ENCODE measurements around the gene PPT2.

The PPT2 gene, protein sequence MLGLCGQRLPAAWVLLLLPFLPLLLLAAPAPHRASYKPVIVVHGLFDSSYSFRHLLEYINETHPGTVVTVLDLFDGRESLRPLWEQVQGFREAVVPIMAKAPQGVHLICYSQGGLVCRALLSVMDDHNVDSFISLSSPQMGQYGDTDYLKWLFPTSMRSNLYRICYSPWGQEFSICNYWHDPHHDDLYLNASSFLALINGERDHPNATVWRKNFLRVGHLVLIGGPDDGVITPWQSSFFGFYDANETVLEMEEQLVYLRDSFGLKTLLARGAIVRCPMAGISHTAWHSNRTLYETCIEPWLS

GRCh38 chr6:32153564-32154513, at the start of gene PPT2:
TSS of gene PPT2 (plus strand) at chr6:32154141. CDS start at chr6:32154595, 454 bp downstream.
- peak; percentile 37 to 58 (median 38) for DNase-seq

DNA sequence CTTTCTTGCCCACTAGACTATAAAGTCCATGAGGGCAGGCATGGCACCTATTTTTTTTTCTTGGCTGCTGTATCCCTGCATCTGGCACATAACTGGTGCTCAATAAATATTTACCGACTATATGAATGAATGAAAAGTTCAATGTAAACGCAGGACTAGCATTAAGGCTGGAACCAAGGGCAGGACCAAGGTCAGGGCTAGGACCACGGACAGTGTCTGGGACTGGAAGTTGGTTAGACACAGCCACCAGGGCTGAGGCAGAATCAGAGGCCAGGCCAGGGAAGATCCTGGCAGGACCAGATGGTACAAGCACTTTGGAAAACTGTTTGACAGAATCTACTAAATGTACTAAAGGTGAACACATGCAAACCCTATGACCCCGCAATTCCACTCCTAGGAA, 48.5 kb upstream of the PPT2 start:
- peak in 2 of 3 donors; percentile 31 to 42 for DNase-seq

GRCh38 chr6:32107406-32107805, 46.5 kb upstream of the PPT2 start:
- no peak for DNase-seq

GRCh38 chr6:32108094-32108627, 45.8 kb upstream of the PPT2 start:
- no peak for DNase-seq

GRCh38 chr6:32108727-32109113, 45.2 kb upstream of the PPT2 start:
- no peak for DNase-seq

GRCh38 chr6:32109114-32109764, 44.7 kb upstream of the PPT2 start, which contains the start of gene TNXB:
TSS of gene TNXB (minus strand) at chr6:32109338. CDS start at chr6:32098198, 11,140 bp downstream.
- DNase-seq = no peak

- no peak for DNase-seq
Observed at GRCh38 chr6:32109765-32110160, 44.2 kb upstream of the PPT2 start.

DNA sequence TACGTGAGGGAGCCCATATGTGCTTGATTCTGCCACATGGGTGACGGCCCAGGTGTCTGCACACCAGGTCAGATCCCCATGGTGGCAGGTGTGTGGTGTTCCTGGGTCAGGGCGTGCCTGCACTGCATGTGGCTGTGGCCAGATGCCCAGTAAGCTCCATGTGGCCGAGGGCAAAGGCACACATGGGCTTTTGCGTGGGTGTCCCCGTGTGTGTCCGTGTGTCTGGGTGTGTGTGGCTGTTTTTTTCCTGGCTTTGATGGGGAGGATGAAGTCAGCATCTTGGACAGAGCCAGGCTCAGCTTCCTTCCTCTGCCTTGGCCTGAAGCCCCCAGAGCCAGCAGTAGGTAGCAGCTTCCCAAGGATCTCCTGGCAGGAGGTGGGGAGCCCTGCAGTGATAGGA, 43.3 kb upstream of the PPT2 start:
- no peak for DNase-seq

- DNase-seq = no peak
Observed at GRCh38 chr6:32111424-32112066, 42.4 kb upstream of the PPT2 start.

DNA sequence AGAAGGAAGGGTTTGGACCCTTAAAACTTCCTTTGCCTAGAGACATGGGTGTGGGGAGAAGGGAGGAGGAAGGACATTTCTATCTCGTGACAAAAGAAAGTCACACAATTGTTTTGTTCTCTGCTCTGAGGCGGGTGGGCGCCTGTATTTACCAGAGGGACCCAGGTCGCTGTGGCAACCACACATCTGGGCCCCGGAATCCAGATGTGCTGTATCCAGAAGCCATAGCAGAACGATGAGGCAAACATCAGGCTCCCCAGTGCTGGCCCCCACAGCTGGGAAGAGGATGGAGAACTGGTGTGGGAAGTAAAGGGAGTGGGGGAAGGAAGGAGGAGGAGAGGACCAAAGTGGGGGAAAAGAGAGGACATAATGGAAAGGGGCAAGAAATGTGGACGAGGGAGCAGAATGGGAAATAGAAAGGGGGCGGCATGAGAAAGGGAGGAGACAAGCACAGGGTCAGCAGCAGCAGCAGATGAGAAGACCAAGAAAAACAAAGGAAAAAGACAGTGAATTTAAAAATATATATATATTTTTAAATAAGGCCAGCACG, 41.4 kb upstream of the PPT2 start:
- DNase-seq = no peak

DNA sequence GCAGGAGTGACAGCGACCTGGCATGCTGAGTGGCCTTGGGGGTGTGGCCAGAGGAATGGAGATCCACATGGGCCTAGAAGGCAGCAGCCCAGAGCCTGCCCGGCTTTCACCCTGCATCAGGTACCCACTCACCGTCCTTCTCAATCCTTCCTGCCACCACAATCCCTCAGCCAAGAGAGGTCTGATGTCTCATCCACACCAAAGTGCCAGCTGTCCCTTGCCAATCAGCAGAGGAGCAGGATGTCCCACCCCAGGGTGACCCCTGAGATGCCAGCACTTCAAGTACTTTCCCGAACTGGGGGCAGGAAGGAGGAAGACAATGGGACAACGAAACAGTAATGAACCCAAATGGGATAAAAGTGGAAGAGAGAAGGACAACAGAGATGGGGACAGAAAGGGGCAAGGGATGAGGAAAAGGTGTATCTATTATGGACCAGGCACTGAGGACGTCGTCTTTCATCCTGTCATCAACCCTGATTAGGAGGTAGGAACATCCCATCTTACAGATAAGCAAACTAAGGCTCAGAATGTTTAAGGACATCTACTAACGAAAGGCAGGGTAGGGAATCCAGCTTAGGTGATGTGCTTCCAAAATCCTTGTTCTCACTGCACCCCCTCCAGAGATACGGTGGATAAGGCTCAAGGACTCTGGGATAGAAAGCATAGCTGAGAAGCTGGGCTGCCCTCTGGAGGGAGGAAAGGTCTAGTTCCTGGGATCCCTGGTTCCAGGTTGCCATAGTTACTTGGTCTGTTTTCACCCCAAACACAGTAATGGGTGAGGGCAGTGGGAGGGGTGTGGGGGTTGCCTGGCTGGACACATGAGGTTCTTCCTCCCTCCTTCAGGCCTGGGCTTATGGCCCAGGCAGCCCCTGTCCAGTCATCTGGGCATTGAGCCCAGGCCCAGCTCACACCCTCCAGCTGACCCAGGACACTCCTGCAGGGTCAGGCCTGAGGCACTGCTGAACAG, 40.3 kb upstream of the PPT2 start:
- peak in 2 of 3 donors; percentile 10 to 34 for DNase-seq

GRCh38 chr6:32114796-32115195, 39.1 kb upstream of the PPT2 start:
- DNase-seq = no peak

DNA sequence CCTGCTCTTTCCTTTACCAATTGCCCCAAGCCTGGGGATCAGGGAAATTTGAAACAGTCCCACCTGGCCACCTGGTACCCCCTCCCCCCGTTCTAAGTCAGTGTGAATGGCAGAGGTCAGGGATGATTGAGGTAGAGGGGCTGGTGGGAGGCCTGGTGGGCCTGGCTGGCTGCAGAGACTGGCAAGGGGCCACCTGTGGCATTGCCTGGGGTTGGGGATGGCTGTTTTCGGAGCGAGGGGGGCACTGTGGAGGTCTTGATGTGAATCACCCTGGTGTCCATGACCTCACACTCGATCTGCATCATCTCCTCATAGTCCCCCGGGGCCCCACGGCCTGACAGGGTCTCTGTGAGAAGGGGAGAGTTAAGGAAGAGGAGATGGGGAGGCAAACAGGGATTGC, 38.3 kb upstream of the PPT2 start:
- DNase-seq = no peak

DNA sequence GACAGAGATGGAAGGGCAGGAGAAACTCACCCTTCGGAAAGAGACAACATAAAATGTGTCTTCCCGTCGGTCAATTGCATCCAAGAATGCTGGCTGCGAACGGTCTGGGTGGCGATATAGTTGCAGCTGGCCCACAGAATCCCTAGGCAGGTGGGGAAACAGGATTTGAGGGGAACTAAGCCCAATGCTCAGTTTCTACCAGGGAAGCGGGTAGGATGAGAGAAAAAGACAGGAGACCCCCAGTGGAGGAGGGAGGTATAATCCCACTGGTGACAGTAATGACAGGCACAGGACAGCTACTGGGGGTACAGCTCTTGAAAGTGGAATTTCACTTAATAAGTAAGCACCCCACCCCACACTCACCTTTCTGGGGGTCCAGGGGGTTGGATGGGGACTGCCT, 37.3 kb upstream of the PPT2 start:
- DNase-seq = peak in 1 of 3 donors; percentile 20

- no peak for DNase-seq
Observed at GRCh38 chr6:32117461-32117860, 36.5 kb upstream of the PPT2 start.

GRCh38 chr6:32118782-32119628, 34.9 kb upstream of the PPT2 start:
- DNase-seq = peak; percentile 82 to 90 (median 84)

- no peak for DNase-seq
Observed at GRCh38 chr6:32120573-32121059, 33.3 kb upstream of the PPT2 start.

DNA sequence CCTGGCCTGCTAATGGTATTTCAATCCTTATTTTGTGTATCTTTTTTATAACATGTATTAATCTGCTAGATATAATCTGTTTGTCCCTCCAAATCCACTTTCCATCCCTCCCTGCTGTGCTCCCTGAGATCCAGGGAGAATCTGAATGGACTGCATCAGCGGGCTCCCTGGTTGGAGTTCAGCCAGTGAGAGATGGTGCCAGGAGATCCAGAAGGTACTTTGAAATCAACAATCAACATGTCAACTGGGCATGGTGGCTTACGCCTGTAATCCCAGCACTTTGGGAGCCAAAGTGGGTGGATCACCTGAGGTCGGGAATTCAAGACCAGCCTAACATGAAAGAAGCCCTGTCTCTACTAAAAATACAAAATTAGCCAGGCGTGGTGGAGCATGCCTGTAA, 30.3 kb upstream of the PPT2 start:
- no peak for DNase-seq

DNA sequence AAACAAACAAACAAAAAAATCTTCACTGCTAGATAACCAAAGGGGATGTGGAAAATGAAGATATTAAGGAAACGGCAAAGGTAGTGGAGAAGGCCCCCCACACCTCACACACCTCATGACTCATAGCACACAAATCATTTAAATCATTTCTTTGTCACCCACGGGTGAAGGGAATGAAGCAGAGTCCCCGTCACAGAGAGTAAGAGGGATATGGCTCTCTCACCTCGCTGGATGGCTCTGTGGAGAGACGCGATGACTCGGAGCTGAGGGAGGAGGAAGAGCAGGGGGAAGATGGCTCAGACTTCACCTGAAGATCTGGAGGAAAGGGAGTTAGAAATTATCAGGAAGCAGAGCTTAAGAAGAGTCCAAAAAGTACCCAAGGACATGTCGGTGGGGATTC, 27.1 kb upstream of the PPT2 start:
- no peak for DNase-seq

DNA sequence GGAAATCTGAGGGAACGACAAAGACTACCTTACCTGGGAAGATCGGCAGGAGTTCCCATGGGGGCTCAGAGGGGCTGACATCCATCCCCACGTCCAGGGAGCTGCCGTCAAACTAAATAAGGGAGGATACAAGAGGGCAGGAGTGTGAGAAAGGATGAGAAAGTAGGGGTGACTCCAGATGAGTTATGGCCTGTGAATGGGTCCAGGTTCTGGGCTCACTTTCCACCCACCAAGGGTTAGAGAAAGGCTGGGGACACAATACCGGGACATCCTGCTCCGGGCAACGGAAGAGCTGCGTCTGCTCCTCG, 26.6 kb upstream of the PPT2 start:
- no peak for DNase-seq
